ENCODE data around the gene PGK1.
"Not testable (repeated sequence)": the region's sequence is repeated elsewhere in the genome, so short reads cannot be mapped to it uniquely, and the experiment has no call there.

The PGK1 gene

DNA sequence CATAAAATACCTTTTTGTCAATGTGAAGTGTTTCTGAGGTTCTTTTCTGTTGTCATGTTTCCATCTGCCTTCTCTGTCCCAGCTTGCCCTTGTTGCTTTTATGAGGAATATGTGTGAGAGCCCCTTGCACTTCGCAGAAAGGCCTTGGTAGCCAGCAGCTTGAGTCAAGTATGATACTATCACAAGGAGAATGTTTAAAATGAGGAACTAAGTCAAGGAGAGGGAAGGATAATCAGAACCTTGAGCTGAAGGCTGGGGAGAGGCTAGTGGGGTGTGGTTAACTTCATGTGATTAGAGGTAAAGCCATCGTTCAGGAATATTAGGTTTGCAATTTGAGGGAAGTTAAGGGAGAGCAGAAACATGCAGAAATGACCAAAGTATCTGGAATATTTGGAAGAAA is 12.7 kb downstream of the PGK1 start:
- no peak for DNase-seq (ENCODE audit: low read depth)
- H3K4me3 ChIP-seq (ENCODE audit: control insufficient read depth, low read depth, low read length) = no peak overlapping the region
- TF ChIP-seq, protein P1, sequence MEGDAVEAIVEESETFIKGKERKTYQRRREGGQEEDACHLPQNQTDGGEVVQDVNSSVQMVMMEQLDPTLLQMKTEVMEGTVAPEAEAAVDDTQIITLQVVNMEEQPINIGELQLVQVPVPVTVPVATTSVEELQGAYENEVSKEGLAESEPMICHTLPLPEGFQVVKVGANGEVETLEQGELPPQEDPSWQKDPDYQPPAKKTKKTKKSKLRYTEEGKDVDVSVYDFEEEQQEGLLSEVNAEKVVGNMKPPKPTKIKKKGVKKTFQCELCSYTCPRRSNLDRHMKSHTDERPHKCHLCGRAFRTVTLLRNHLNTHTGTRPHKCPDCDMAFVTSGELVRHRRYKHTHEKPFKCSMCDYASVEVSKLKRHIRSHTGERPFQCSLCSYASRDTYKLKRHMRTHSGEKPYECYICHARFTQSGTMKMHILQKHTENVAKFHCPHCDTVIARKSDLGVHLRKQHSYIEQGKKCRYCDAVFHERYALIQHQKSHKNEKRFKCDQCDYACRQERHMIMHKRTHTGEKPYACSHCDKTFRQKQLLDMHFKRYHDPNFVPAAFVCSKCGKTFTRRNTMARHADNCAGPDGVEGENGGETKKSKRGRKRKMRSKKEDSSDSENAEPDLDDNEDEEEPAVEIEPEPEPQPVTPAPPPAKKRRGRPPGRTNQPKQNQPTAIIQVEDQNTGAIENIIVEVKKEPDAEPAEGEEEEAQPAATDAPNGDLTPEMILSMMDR (conservative IDR thresholded peaks at IDR 0.05; ENCODE audit: control insufficient read depth, insufficient read depth, low read depth, low read length) = no peak

DNA sequence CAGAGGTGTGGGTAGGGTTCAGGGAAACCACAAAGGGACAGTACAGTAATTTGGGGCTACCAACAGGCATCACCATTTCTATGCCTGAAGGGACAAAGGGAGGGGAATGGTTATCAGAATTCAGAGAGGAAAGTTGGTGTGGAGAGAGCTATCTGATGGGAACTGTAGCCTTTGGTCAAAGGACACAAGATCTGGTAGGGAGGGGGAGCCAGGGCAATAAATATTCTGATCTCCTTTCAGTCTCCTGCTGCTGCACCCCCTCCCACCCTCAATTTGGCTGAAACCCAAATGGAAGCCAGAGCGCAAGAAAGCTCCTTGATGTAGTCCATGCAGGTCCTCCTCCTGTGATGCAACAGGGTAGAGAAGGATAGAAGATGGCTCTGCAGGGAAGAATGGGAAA is 14.6 kb downstream of the PGK1 start:
- H3K4me3 ChIP-seq (ENCODE audit: control insufficient read depth, low read depth, low read length) = no peak overlapping the region
- TF ChIP-seq, protein P1 (conservative IDR thresholded peaks at IDR 0.05; ENCODE audit: control insufficient read depth, insufficient read depth, low read depth, low read length) = no peak
- DNase-seq (ENCODE audit: low read depth) = no peak

DNA sequence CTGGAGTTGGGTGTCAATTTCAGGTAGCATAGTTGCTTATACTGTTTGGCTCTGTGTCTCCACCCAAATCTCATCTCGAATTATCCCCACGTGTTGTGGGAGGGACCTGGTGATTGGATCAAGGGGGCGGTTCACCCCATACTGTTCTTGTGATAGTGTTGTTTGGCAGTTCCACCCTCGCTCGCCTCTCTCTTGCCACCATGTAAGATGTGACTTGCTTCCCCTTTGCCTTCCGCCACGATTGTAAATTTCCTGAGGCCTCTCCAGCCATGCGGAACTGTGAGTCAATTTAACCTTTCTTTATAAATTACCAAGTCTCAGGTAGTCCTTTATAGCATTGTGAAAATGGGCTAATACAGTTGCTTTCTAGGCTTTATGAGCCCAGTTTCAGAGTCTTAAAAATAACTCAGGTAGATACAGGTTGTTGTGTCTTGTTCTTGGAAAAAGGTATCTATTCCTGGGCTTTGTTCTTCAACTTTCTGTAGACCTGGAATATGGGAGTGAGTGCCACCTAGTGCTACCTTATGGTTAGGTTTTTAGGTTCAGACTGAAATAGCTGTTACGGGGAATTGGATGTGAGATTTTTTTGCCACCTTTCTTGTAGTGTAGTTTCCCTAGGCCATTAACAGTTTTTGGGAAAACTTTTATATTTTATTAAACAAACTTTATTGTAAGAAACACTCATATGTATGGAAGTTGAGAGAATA is 15.6 kb downstream of the PGK1 start:
- H3K4me3 ChIP-seq (ENCODE audit: control insufficient read depth, low read depth, low read length) = no peak overlapping the region
- DNase-seq (ENCODE audit: low read depth) = no peak
- TF ChIP-seq, protein P1 (conservative IDR thresholded peaks at IDR 0.05; ENCODE audit: control insufficient read depth, insufficient read depth, low read depth, low read length) = no peak

DNA sequence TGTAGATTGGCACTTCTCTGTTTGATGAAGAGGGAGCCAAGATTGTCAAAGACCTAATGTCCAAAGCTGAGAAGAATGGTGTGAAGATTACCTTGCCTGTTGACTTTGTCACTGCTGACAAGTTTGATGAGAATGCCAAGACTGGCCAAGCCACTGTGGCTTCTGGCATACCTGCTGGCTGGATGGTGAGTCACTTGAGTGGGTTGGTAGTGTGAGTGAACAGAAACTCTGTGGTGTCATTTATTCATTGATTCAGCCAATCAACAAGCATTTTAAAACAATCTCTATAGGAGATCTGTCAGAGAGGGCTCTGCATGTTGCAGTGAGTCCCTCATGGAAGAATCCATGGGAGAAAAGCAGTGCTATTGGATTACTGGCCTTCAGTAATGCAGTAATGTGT is 19.1 kb downstream of the PGK1 start:
- H3K4me3 ChIP-seq (ENCODE audit: control insufficient read depth, low read depth, low read length) = no peak overlapping the region
- DNase-seq (ENCODE audit: low read depth) = peak; percentile 67
- TF ChIP-seq, protein P1 (conservative IDR thresholded peaks at IDR 0.05; ENCODE audit: control insufficient read depth, insufficient read depth, low read depth, low read length) = no peak

DNA sequence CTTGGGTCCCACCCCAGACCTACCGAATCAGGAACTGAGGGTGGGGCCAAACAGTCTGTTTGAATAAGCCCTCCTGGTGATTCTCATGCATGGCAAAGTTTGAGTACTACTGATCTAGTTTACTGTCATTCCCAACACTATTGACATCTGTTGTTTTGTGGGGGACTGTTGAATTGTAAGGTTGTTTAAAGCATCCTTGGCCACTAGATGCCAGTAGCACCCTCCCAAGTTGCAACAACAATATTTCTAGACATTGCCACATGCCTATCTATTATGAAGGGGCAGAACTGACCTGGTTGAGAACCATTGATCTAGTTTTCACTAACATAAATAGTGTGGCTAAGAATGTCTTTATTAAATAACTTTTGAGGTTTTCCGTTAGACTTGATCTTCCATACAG is 20.3 kb downstream of the PGK1 start:
- no peak for DNase-seq (ENCODE audit: low read depth)
- H3K4me3 ChIP-seq (ENCODE audit: control insufficient read depth, low read depth, low read length) = no peak overlapping the region
- TF ChIP-seq, protein P1 (conservative IDR thresholded peaks at IDR 0.05; ENCODE audit: control insufficient read depth, insufficient read depth, low read depth, low read length) = peak; percentile 36

DNA sequence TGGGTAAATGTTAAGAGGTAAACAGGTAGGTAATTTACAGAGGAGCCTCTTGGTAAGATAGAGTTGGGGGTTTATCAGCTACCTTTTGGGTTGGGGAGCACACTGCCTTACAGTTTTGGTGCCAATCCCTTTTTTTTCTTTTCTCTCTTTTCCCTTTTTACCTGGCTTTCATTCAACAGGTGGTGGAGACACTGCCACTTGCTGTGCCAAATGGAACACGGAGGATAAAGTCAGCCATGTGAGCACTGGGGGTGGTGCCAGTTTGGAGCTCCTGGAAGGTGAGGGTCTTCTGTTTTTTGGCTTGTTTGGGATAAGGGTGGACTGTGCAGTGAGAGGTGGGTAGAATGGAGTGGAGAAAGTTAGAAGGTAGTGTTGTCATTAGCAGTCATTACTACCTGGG is 21.1 kb downstream of the PGK1 start:
- no peak for DNase-seq (ENCODE audit: low read depth)
- no peak overlapping the region for H3K4me3 ChIP-seq (ENCODE audit: control insufficient read depth, low read depth, low read length)
- TF ChIP-seq, protein P1 (conservative IDR thresholded peaks at IDR 0.05; ENCODE audit: control insufficient read depth, insufficient read depth, low read depth, low read length) = no peak

DNA sequence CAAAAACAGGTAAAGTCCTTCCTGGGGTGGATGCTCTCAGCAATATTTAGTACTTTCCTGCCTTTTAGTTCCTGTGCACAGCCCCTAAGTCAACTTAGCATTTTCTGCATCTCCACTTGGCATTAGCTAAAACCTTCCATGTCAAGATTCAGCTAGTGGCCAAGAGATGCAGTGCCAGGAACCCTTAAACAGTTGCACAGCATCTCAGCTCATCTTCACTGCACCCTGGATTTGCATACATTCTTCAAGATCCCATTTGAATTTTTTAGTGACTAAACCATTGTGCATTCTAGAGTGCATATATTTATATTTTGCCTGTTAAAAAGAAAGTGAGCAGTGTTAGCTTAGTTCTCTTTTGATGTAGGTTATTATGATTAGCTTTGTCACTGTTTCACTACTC is 21.7 kb downstream of the PGK1 start:
- H3K4me3 ChIP-seq (ENCODE audit: control insufficient read depth, low read depth, low read length); DNase-seq (ENCODE audit: low read depth): not testable (repeated sequence)

Measured in fibroblast of mammary gland (primary cell).